Effector CD4-positive, alpha-beta T cell (primary cell): ENCODE data around the gene MRPS33.
"Not testable (repeated sequence)": the region's sequence is repeated elsewhere in the genome, so short reads cannot be mapped to it uniquely, and the experiment has no call there.

Experiments used
- DNase-seq: peaks from one replicate; pipeline ENCODE4 v3.0.0-alpha.2; 2020
- total RNA-seq: gene quantifications from one replicate; lab custom pipeline; 2026; lab: John Stamatoyannopoulos, UW

The MRPS33 gene
- 11.1 reads per million, percentile 34 among the genes with 10 or more reads in this experiment for total RNA-seq

GRCh38 chr7:141014524-141015395, at the start of gene MRPS33:
Gene MRPS33, minus strand, starts transcription at chr7:141014952. Its CDS starts 4,319 bp downstream, at chr7:141010633.
- DNase-seq: peak; percentile 91

GRCh38 chr7:141057788-141058187, 43.0 kb upstream of the MRPS33 start:
- no peak for DNase-seq

- DNase-seq: no peak
Observed at GRCh38 chr7:141055146-141055545, 40.4 kb upstream of the MRPS33 start.

- DNase-seq: peak; percentile 26
Observed at GRCh38 chr7:141053626-141054025, 38.9 kb upstream of the MRPS33 start.

GRCh38 chr7:141045842-141046620, 31.3 kb upstream of the MRPS33 start:
- DNase-seq: no peak

- DNase-seq: no peak
Observed at GRCh38 chr7:141045126-141045841, 30.5 kb upstream of the MRPS33 start.

- no peak for DNase-seq
Observed at GRCh38 chr7:141043616-141044015, 28.9 kb upstream of the MRPS33 start.

GRCh38 chr7:141042222-141043193, 27.8 kb upstream of the MRPS33 start:
- no peak for DNase-seq

- no peak for DNase-seq
Observed at GRCh38 chr7:141039376-141039775, 24.6 kb upstream of the MRPS33 start.

GRCh38 chr7:141038100-141038499, 23.3 kb upstream of the MRPS33 start:
- not testable (repeated sequence) for DNase-seq

GRCh38 chr7:141032539-141033323, 18.0 kb upstream of the MRPS33 start:
- DNase-seq: not testable (repeated sequence)

- no peak for DNase-seq
Observed at GRCh38 chr7:141028767-141029166, 14.0 kb upstream of the MRPS33 start.

- DNase-seq: no peak
Observed at GRCh38 chr7:141027043-141027442, 12.3 kb upstream of the MRPS33 start.

GRCh38 chr7:141024668-141025067, 9.9 kb upstream of the MRPS33 start:
- DNase-seq: no peak

GRCh38 chr7:141023295-141023694, 8.5 kb upstream of the MRPS33 start:
- DNase-seq: no peak

GRCh38 chr7:141017555-141017954, 2.8 kb upstream of the MRPS33 start:
- DNase-seq: no peak

- DNase-seq: no peak
Observed at GRCh38 chr7:141016349-141016748, 1.6 kb upstream of the MRPS33 start.

GRCh38 chr7:141014125-141014523, 628 bp downstream of the MRPS33 start:
- DNase-seq: no peak

- DNase-seq: no peak
Observed at GRCh38 chr7:141013345-141013715, 1.4 kb downstream of the MRPS33 start.

GRCh38 chr7:141012696-141013344, 1.9 kb downstream of the MRPS33 start:
- DNase-seq: no peak
